Measurements from ENCODE around the gene DDIAS.
"Not testable (repeated sequence)": the region's sequence is repeated elsewhere in the genome, so short reads cannot be mapped to it uniquely, and the experiment has no call there.

Gene DDIAS

GRCh38 chr11:82901165-82901921, at the start of gene DDIAS:
Gene DDIAS, plus strand, starts transcription at chr11:82901736. Its CDS starts 13,003 bp downstream, at chr11:82914739.
- peak; percentile 97 for DNase-seq (ENCODE audit: low spot score)

- no peak for DNase-seq (ENCODE audit: low spot score)
Measured at GRCh38 chr11:82854242-82854641, 47.3 kb upstream of the DDIAS start.

DNA sequence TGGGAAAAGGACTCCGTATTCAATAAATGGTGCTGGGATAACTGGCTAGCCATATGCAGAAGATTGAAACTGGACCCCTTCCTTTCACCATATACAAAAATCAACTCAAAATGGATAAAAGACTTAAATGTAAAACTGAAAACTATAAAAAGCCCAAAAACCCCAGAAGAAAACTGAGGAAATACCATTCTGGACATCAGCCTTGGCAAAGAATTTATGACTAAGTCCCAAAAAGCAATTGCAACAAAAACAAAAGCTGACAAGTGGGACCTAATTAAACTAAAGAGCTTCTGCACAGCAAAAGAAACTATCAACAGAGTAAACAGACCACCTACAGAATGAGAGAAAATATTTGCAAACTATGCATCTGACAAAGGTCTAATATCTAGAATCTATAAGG, 46.6 kb upstream of the DDIAS start:
- not testable (repeated sequence) for DNase-seq (ENCODE audit: low spot score)

GRCh38 chr11:82855616-82856015, 45.9 kb upstream of the DDIAS start:
- DNase-seq (ENCODE audit: low spot score): no peak

GRCh38 chr11:82857145-82857544, 44.4 kb upstream of the DDIAS start:
- no peak for DNase-seq (ENCODE audit: low spot score)

DNA sequence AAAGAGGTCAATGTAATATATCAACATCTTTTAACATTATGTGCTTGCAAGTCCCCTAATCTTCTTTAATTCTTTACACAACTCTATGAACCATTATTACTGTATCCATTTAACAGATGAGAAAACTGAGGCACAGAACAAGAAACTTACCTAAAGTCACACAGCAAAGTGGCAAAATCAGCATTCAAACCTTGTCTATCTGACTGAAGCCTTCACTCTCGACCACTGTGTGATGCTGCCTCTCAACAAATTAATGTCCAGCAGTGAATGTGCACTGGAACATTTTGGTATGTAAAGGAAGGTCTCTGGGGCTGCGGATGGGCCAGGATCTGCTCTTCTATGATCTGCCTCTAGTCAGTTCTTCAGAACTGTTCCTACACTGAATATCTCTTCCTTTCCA, 43.4 kb upstream of the DDIAS start:
- no peak for DNase-seq (ENCODE audit: low spot score)

DNA sequence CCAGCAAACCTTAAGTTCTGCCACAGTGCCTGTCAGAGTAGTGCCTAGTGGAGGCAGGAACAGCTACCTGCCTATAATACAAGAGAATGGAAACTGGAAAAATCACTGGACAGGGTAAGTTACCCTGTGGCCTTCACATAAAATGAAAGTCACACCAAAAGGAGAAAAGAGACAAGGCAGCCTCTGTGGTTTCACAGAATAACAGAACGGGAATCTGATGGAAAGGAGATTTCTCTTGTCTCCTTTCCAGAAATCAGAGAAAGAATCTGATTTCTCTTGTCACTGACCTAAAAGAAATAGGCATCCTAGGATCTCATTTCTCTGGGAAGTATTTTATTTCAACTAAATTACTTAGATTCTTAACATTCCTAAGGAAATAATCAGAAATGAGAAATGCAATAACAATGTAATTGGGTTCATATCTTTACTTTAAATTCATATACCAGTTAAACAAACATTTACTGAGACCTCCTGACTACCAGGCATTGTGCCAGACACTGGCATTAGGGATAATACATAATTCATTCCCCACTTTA, 42.9 kb upstream of the DDIAS start:
- DNase-seq (ENCODE audit: low spot score): no peak

DNA sequence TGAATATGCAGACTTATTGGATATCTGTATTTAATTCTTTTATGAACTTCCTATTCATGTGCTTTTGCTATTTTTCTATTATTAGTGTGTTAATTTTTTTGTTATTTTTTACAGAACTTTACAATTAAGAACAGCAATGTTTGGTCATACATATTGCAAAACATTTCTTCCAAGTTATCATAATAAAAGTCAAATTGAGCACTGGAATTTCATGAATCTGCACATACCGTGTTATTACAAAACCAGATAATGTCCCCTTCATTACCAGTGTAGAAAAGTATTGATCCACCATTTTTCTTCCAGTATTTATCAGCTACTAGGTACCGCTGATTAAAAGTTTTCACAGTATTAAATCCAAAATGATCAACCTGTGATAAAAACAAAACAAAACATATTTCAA, 41.8 kb upstream of the DDIAS start:
- DNase-seq (ENCODE audit: low spot score): no peak

DNA sequence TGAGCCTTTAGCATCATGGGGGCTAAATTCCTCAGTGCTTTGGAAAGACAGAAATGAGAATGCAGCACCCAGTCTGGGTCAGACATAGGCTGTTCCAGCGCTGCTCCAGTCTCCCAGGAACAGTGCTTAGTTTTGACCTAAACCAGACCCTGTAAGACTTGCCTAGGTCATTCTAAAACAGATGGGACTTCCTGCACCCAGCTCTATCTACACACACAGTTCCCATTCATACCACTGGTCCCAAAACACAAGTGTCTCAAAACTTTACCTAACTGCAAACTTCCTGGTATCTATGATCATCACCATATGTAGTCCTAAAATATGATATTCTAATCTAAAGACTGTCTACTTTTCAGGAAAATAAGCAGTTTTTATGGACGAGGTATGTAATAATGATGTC, 39.2 kb upstream of the DDIAS start:
- no peak for DNase-seq (ENCODE audit: low spot score)

- DNase-seq (ENCODE audit: low spot score): no peak
Measured at GRCh38 chr11:82863209-82863608, 38.3 kb upstream of the DDIAS start.

GRCh38 chr11:82864268-82864667, 37.3 kb upstream of the DDIAS start:
- no peak for DNase-seq (ENCODE audit: low spot score)

GRCh38 chr11:82865841-82866240, 35.7 kb upstream of the DDIAS start:
- DNase-seq (ENCODE audit: low spot score): no peak

DNA sequence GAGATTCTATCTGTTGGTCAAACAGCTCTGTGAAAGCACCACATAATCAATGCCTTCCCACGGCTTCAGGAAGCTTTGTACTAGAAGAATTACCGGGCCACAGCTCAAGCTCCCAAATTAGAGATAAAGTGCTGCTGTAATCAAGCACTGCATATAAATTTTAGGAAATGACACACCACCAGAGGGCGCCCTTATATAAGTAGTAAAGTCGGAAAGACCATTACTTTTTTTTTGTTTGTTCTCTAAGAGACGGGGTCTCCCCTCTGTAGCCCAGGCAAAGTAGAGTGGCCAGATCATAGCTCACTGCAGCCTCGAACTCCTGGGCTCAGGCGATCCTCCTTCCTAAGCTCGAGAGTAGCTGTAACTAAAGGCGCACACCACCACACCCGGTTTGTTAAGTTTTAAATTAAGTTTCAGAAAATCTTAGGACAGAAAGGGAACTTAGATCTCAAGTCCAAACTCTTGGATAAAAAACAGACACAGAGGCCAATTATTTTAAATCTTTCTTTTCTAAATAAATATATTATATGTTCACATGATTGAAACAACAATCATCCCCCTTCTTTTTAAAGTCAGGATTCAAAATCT, 33.9 kb upstream of the DDIAS start:
- peak; percentile 74 for DNase-seq (ENCODE audit: low spot score)

DNA sequence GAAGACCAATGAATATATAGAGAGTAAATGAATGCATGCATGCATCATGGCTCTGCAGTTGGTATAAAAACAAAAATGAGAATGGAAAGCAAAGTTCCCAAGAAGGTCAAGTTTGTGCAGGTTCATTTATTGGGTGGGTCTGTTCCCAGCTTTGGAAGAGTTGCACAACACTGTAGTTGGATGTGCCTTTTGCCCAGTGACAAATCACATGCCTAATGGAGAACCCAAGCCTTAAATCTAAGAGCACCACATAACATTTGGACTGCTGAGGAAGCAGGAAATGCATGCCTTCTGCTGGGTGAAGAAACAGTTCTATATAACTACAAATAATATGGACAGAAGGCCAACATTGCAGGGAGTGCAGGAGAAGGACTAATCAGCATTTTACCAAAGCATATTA, 31.9 kb upstream of the DDIAS start:
- no peak for DNase-seq (ENCODE audit: low spot score)

GRCh38 chr11:82871646-82872045, 29.9 kb upstream of the DDIAS start:
- no peak for DNase-seq (ENCODE audit: low spot score)

GRCh38 chr11:82872377-82873150, 29.0 kb upstream of the DDIAS start:
- no peak for DNase-seq (ENCODE audit: low spot score)

DNA sequence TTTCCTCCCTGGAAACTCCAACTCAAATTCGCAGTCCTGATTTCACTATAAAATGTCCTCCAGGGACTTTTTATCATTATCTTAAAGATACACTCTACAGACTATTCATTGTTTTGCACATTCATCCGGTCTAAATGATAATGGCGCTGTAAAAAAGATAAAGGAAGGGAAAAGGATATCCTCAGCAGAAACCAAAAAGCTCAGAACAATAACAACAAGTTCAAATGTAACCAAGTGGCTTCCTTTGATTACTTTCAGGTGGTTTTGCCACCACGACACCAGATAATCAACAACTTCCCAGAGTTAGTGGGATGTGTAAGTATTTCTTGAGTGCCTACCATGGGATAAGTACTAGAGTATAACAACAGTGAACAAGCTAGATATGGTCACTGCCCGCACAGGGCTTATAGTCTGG, 27.6 kb upstream of the DDIAS start:
- DNase-seq (ENCODE audit: low spot score): no peak

DNA sequence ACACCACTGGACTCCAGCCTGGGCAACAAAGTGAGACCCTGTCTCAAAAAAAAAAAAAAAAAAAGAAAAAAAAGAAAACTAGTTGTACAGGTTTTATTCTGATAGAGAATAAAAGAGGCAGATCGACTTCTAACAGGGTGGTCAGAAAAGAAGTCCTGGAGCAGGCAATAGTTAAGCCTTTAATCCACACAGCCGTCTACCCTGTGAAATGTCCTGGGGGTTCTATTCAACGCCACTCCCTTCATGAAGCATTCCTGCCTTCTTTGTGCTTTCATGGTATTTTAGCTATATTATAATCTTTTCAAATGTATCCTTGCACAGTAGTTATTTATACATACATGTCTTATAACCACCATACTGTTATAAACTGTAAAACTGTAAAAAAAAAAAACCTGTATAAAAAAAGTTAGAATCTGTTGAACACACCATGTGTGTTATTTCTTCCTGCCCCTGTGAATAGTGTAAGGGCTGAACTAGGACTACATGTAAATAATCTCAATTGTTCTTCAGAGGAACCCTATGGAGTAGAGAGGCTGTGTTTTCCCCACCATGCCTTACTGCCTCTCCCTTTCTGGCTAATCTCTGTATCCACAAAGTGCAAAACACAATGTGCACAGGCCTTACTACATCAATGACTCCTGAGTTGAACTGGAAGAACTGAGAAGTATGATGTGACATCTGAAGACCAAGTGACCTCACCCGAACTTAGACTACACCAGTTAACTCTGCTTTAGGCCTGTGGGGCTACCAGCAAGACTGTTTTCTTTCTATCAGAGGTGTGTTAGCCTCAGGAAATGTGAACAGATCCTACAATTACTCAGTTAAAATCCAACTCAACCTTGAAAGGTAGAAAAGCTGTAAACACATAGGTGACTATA, 26.7 kb upstream of the DDIAS start:
- DNase-seq (ENCODE audit: low spot score): no peak

GRCh38 chr11:82883853-82884252, 17.7 kb upstream of the DDIAS start:
- no peak for DNase-seq (ENCODE audit: low spot score)

GRCh38 chr11:82889133-82890001, 12.2 kb upstream of the DDIAS start:
- DNase-seq (ENCODE audit: low spot score): no peak

DNA sequence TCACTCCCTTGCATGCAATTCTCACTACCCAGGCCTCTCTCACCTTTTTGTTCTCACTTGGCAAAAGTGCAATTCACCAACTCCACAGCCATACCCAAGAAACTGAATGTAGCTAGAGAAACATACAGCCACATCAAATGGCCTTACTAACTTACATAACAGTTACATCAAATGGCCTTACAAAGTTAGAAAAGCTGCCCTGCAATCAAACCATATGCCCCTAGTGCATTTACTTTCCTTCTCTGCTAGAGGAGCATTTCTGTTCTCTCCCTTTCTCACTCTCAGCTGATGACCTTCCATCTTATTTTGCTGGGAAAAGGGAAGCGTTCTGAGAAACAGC, 11.6 kb upstream of the DDIAS start:
- no peak for DNase-seq (ENCODE audit: low spot score)

Data from activated CD4-positive, alpha-beta T cell treated with anti-CD3 and anti-CD28 coated beads, Interleukin-2, Interleukin-4, amounts not matched to agents 100 ng/mL and 50 ng/mL, durations not matched to agents 16 hours and 8 hours (primary cell).